ENCODE results near the gene USP47.

The USP47 gene

GRCh38 chr11:11899401-11899800, 57.6 kb downstream of the USP47 start:
- no peak overlapping the region for H3K18ac ChIP-seq (ENCODE audit: low read length)
- no peak overlapping the region for H2AK5ac ChIP-seq (ENCODE audit: low read depth, low read length)
- H3K27ac ChIP-seq (replicated peaks; ENCODE audit: low read length), result no peak overlapping the region
- no peak overlapping the region for H2BK12ac ChIP-seq (ENCODE audit: low read length)
- H3K79me1 ChIP-seq (ENCODE audit: low read depth, low read length), result no peaks in the 10 kb centered on the region
- no peak overlapping the region for H3K14ac ChIP-seq (ENCODE audit: low read length)
- H3K27me3 ChIP-seq (ENCODE audit: control insufficient read depth in 3 of 3, insufficient read depth in 3 of 3, low read depth in 1 of 3, low read length in 3 of 3), result no peaks in the 10 kb centered on the region
- no peak overlapping the region for H3K4ac ChIP-seq (ENCODE audit: low read length)
- H4K91ac ChIP-seq (ENCODE audit: low read depth, low read length, poor library complexity), result no peak overlapping the region
- no peak overlapping the region for H3K23ac ChIP-seq (ENCODE audit: low read depth, low read length, poor library complexity)
- H3K36me3 ChIP-seq (replicated peaks in 1 of 2; ENCODE audit: control insufficient read depth in 2 of 2, insufficient read depth in 2 of 2, low read length in 2 of 2), result peaks cover 2 to 93% of the 10 kb centered on the region in 2 donors
- no peak overlapping the region for H2AFZ ChIP-seq (ENCODE audit: low read length)
- no peak for DNase-seq (ENCODE audit: low spot score)
- WGBS, 2 donors (ENCODE audit: extremely low coverage in 2 of 2, insufficient read length in 2 of 2, insufficient replicate concordance in 1 of 2), result no CpG with 5 or more reads among the region's 1 CpG
- H3K4me3 ChIP-seq (ENCODE audit: low read length in 2 of 2), result no peak overlapping the region
- no peaks in the 10 kb centered on the region for H3K4me1 ChIP-seq (ENCODE audit: control insufficient read depth in 2 of 2, insufficient read depth in 1 of 2, low read depth in 1 of 2, low read length in 2 of 2)
- no peak overlapping the region for H2BK120ac ChIP-seq (ENCODE audit: low read depth, low read length)
- no peaks in the 10 kb centered on the region for H3K9me3 ChIP-seq (replicated peaks in 1 of 2; ENCODE audit: control insufficient read depth in 2 of 2, insufficient read depth in 1 of 2, low read depth in 1 of 2, low read length in 2 of 2)
- no peak overlapping the region for H2BK5ac ChIP-seq (ENCODE audit: low read length)
- no peak overlapping the region for H2BK15ac ChIP-seq (ENCODE audit: low read length)
- no peak overlapping the region for H4K8ac ChIP-seq (ENCODE audit: low read depth, low read length)
- H3K9ac ChIP-seq (ENCODE audit: low read depth, low read length, poor library complexity), result no peak overlapping the region
- no peak overlapping the region for H3K4me2 ChIP-seq (ENCODE audit: insufficient read depth, low read length, poor library complexity, severe bottlenecking)

DNA sequence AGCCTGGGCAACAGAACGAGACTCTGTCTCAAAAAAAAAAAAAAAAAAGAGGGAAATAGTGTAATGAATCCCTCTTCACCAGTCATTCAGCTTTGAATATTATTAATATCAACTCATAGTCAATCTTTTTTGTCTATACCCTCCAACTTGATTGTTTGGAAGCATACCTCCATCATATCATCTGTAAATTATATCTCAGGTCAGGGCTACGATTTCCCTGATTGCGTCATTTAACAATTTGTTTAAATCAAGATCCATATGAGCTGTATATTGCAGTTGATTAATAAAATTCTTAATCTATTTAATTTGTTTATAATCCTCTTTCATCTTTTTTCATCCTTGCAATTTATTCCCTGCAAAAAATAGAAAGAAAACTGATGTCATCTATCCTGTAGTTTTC, 60.2 kb downstream of the USP47 start:
- H3K18ac ChIP-seq (ENCODE audit: low read length), result no peak overlapping the region
- no peak overlapping the region for H2BK5ac ChIP-seq (ENCODE audit: low read length)
- H3K4me3 ChIP-seq (ENCODE audit: low read length in 2 of 2), result no peak overlapping the region
- no peak overlapping the region for H2AK5ac ChIP-seq (ENCODE audit: low read depth, low read length)
- no peak overlapping the region for H3K4me2 ChIP-seq (ENCODE audit: insufficient read depth, low read length, poor library complexity, severe bottlenecking)
- H4K8ac ChIP-seq (ENCODE audit: low read depth, low read length), result no peak overlapping the region
- no peak overlapping the region for H2AFZ ChIP-seq (ENCODE audit: low read length)
- H3K14ac ChIP-seq (ENCODE audit: low read length), result no peak overlapping the region
- no peaks in the 10 kb centered on the region for H3K9me3 ChIP-seq (replicated peaks in 1 of 2; ENCODE audit: control insufficient read depth in 2 of 2, insufficient read depth in 1 of 2, low read depth in 1 of 2, low read length in 2 of 2)
- H3K4ac ChIP-seq (ENCODE audit: low read length), result no peak overlapping the region
- H3K79me1 ChIP-seq (ENCODE audit: low read depth, low read length), result no peaks in the 10 kb centered on the region
- no peak overlapping the region for H2BK12ac ChIP-seq (ENCODE audit: low read length)
- no CpG with 5 or more reads among the region's 3 CpGs for WGBS, 2 donors (ENCODE audit: extremely low coverage in 2 of 2, insufficient read length in 2 of 2, insufficient replicate concordance in 1 of 2)
- no peak overlapping the region for H3K27ac ChIP-seq (replicated peaks; ENCODE audit: low read length)
- DNase-seq (ENCODE audit: low spot score), result no peak
- no peak overlapping the region for H3K9ac ChIP-seq (ENCODE audit: low read depth, low read length, poor library complexity)
- no peak overlapping the region for H2BK15ac ChIP-seq (ENCODE audit: low read length)
- H2BK120ac ChIP-seq (ENCODE audit: low read depth, low read length), result no peak overlapping the region
- no peak overlapping the region for H3K23ac ChIP-seq (ENCODE audit: low read depth, low read length, poor library complexity)
- no peak overlapping the region for H4K91ac ChIP-seq (ENCODE audit: low read depth, low read length, poor library complexity)
- H3K27me3 ChIP-seq (ENCODE audit: control insufficient read depth in 3 of 3, insufficient read depth in 3 of 3, low read depth in 1 of 3, low read length in 3 of 3), result no peaks in the 10 kb centered on the region
- H3K36me3 ChIP-seq (replicated peaks in 1 of 2; ENCODE audit: control insufficient read depth in 2 of 2, insufficient read depth in 2 of 2, low read length in 2 of 2), result peaks cover 0 to 93% of the 10 kb centered on the region in 2 donors
- H3K4me1 ChIP-seq (ENCODE audit: control insufficient read depth in 2 of 2, insufficient read depth in 1 of 2, low read depth in 1 of 2, low read length in 2 of 2), result no peaks in the 10 kb centered on the region

- Histone ChIP-seq H2BK5ac (ENCODE audit: low read length) (no peak overlapping the region), H2BK12ac (ENCODE audit: low read length) (no peak overlapping the region), H4K8ac (ENCODE audit: low read depth, low read length) (no peak overlapping the region), H3K4me1 (ENCODE audit: control insufficient read depth in 2 of 2, insufficient read depth in 1 of 2, low read depth in 1 of 2, low read length in 2 of 2) (no peaks in the 10 kb centered on the region), H2AK5ac (ENCODE audit: low read depth, low read length) (no peak overlapping the region), H2BK15ac (ENCODE audit: low read length) (no peak overlapping the region), H3K27ac (replicated peaks; ENCODE audit: low read length) (no peak overlapping the region), H3K4me2 (ENCODE audit: insufficient read depth, low read length, poor library complexity, severe bottlenecking) (no peak overlapping the region), H3K14ac (ENCODE audit: low read length) (no peak overlapping the region), H3K36me3 (replicated peaks in 1 of 2; ENCODE audit: control insufficient read depth in 2 of 2, insufficient read depth in 2 of 2, low read length in 2 of 2) (peaks cover 6 to 89% of the 10 kb centered on the region in 2 donors), H3K9me3 (replicated peaks in 1 of 2; ENCODE audit: control insufficient read depth in 2 of 2, insufficient read depth in 1 of 2, low read depth in 1 of 2, low read length in 2 of 2) (no peaks in the 10 kb centered on the region), H3K18ac (ENCODE audit: low read length) (no peak overlapping the region), H3K27me3 (ENCODE audit: control insufficient read depth in 3 of 3, insufficient read depth in 3 of 3, low read depth in 1 of 3, low read length in 3 of 3) (no peaks in the 10 kb centered on the region), H3K9ac (ENCODE audit: low read depth, low read length, poor library complexity) (no peak overlapping the region), H3K4me3 (ENCODE audit: low read length in 2 of 2) (no peak overlapping the region), H3K23ac (ENCODE audit: low read depth, low read length, poor library complexity) (no peak overlapping the region), H2BK120ac (ENCODE audit: low read depth, low read length) (no peak overlapping the region), H4K91ac (ENCODE audit: low read depth, low read length, poor library complexity) (no peak overlapping the region), H3K4ac (ENCODE audit: low read length) (no peak overlapping the region), H2AFZ (ENCODE audit: low read length) (no peak overlapping the region), H3K79me1 (ENCODE audit: low read depth, low read length) (no peaks in the 10 kb centered on the region)
- DNase-seq (ENCODE audit: low spot score), result no peak
Measured at GRCh38 chr11:11909727-11910126, 68.0 kb downstream of the USP47 start.

- H3K4ac ChIP-seq (ENCODE audit: low read length), result no peak overlapping the region
- no peak overlapping the region for H4K91ac ChIP-seq (ENCODE audit: low read depth, low read length, poor library complexity)
- no peak for DNase-seq (ENCODE audit: low spot score)
- H3K14ac ChIP-seq (ENCODE audit: low read length), result no peak overlapping the region
- no peak overlapping the region for H3K18ac ChIP-seq (ENCODE audit: low read length)
- H3K9ac ChIP-seq (ENCODE audit: low read depth, low read length, poor library complexity), result no peak overlapping the region
- H4K8ac ChIP-seq (ENCODE audit: low read depth, low read length), result no peak overlapping the region
- H2BK5ac ChIP-seq (ENCODE audit: low read length), result no peak overlapping the region
- H3K79me1 ChIP-seq (ENCODE audit: low read depth, low read length), result no peaks in the 10 kb centered on the region
- H3K27me3 ChIP-seq (ENCODE audit: control insufficient read depth in 3 of 3, insufficient read depth in 3 of 3, low read depth in 1 of 3, low read length in 3 of 3), result no peaks in the 10 kb centered on the region
- no CpG with 5 or more reads among the region's 2 CpGs for WGBS, 2 donors (ENCODE audit: extremely low coverage in 2 of 2, insufficient read length in 2 of 2, insufficient replicate concordance in 1 of 2)
- no peaks in the 10 kb centered on the region for H3K4me1 ChIP-seq (ENCODE audit: control insufficient read depth in 2 of 2, insufficient read depth in 1 of 2, low read depth in 1 of 2, low read length in 2 of 2)
- no peak overlapping the region for H2BK15ac ChIP-seq (ENCODE audit: low read length)
- H2AK5ac ChIP-seq (ENCODE audit: low read depth, low read length), result no peak overlapping the region
- H3K36me3 ChIP-seq (replicated peaks in 1 of 2; ENCODE audit: control insufficient read depth in 2 of 2, insufficient read depth in 2 of 2, low read length in 2 of 2), result peaks cover 6 to 88% of the 10 kb centered on the region in 2 donors
- H3K9me3 ChIP-seq (replicated peaks in 1 of 2; ENCODE audit: control insufficient read depth in 2 of 2, insufficient read depth in 1 of 2, low read depth in 1 of 2, low read length in 2 of 2), result no peaks in the 10 kb centered on the region
- H3K27ac ChIP-seq (replicated peaks; ENCODE audit: low read length), result no peak overlapping the region
- H2BK12ac ChIP-seq (ENCODE audit: low read length), result no peak overlapping the region
- H3K23ac ChIP-seq (ENCODE audit: low read depth, low read length, poor library complexity), result no peak overlapping the region
- no peak overlapping the region for H2BK120ac ChIP-seq (ENCODE audit: low read depth, low read length)
- H3K4me2 ChIP-seq (ENCODE audit: insufficient read depth, low read length, poor library complexity, severe bottlenecking), result no peak overlapping the region
- no peak overlapping the region for H2AFZ ChIP-seq (ENCODE audit: low read length)
- H3K4me3 ChIP-seq (ENCODE audit: low read length in 2 of 2), result no peak overlapping the region
Measured at GRCh38 chr11:11910541-11910940, 68.8 kb downstream of the USP47 start.

Measured in neuronal stem cell (in vitro differentiated cells).